ENCODE measurements around the gene PTGR3. TPM values are rescaled to one million over a fixed set of nuclear protein-coding genes. Genes with fewer than 3 reads are reported as not detected.
A peak's percentile ranks its signal among the peaks of the same experiment; 100 is the strongest.

PTGR3 gene
- total RNA-seq, 2 donors from 2014 or later: 8.9 to 26.5 TPM

DNA sequence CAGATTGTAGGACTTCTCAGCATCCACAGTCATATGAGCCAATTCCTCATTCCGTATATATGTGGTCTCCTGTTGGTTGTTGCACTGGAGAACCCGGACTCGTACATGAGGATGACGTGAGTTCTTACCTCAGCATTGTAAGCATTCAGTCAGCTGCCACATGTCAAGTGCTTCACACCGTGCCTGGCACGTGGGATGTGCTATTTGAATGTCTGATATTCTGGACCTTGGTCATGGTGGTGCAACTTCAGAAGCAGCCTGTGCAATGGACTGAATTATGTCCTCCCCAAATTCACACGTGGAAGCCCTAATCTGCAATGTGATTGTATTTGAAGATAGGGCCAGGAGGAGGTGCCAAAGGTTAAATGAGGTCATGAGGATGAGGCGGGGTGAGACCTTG lies 32.1 kb downstream of the PTGR3 start:
- no peaks in the 10 kb centered on the region for H3K36me3 ChIP-seq (replicated peaks in 1 of 2; ENCODE audit: insufficient read depth in 1 of 2, low read depth in 2 of 2)
- intact Hi-C loops (cut with DNase I): no loop called here
- H3K27ac ChIP-seq: no peak overlapping the region
- H3K27me3 ChIP-seq: no peaks in the 10 kb centered on the region
- TF ChIP-seq POLR2A (IDR thresholded peaks at IDR 0.05): no peak
- TF ChIP-seq, protein P1, sequence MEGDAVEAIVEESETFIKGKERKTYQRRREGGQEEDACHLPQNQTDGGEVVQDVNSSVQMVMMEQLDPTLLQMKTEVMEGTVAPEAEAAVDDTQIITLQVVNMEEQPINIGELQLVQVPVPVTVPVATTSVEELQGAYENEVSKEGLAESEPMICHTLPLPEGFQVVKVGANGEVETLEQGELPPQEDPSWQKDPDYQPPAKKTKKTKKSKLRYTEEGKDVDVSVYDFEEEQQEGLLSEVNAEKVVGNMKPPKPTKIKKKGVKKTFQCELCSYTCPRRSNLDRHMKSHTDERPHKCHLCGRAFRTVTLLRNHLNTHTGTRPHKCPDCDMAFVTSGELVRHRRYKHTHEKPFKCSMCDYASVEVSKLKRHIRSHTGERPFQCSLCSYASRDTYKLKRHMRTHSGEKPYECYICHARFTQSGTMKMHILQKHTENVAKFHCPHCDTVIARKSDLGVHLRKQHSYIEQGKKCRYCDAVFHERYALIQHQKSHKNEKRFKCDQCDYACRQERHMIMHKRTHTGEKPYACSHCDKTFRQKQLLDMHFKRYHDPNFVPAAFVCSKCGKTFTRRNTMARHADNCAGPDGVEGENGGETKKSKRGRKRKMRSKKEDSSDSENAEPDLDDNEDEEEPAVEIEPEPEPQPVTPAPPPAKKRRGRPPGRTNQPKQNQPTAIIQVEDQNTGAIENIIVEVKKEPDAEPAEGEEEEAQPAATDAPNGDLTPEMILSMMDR (IDR thresholded peaks at IDR 0.05): no peak
- H3K4me3 ChIP-seq: no peak overlapping the region
- H3K9me3 ChIP-seq: no peaks in the 10 kb centered on the region
- DNase-seq (no peak), ATAC-seq (no peak)
- 83 to 85% methylated on average over 7 to 8 of the region's 8 CpGs for WGBS, 2 donors
- H3K4me1 ChIP-seq: no peaks in the 10 kb centered on the region

- no peak overlapping the region for H3K27ac ChIP-seq
- no peak overlapping the region for H3K4me3 ChIP-seq
- WGBS, 2 donors: 72 to 89% methylated on average over 4 of the region's 4 CpGs
- intact Hi-C loops (cut with DNase I): no loop called here
- TF ChIP-seq, protein P1 (IDR thresholded peaks at IDR 0.05): no peak
- TF ChIP-seq POLR2A (IDR thresholded peaks at IDR 0.05): no peak
- DNase-seq (no peak), ATAC-seq (no peak)
- H3K4me1 ChIP-seq: no peaks in the 10 kb centered on the region
- no peaks in the 10 kb centered on the region for H3K9me3 ChIP-seq
- H3K36me3 ChIP-seq (replicated peaks in 1 of 2; ENCODE audit: insufficient read depth in 1 of 2, low read depth in 2 of 2): no peaks in the 10 kb centered on the region
- H3K27me3 ChIP-seq: no peaks in the 10 kb centered on the region
Measured at GRCh38 chr18:75173738-75174137, 35.2 kb downstream of the PTGR3 start.

DNA sequence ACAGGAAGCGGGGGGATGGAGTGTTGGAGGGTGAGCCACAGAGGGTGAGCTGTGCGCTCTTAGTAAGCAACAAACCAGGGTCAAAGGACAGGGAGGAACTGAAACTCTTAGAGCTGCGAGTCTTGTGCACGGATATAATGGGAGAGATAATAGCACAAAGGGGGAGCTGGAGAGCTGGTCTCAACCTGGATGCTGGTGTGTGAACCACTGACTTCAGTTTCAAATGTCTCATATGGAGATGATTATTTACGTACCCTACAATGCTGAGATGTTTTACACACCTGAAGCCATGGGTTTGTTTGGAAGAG lies 35.9 kb downstream of the PTGR3 start:
- intact Hi-C loops (cut with DNase I): no loop called here
- Histone ChIP-seq H3K9me3 (no peaks in the 10 kb centered on the region), H3K4me1 (no peaks in the 10 kb centered on the region), H3K27me3 (no peaks in the 10 kb centered on the region), H3K36me3 (replicated peaks in 1 of 2; ENCODE audit: insufficient read depth in 1 of 2, low read depth in 2 of 2) (no peaks in the 10 kb centered on the region), H3K27ac (no peak overlapping the region), H3K4me3 (no peak overlapping the region)
- TF ChIP-seq POLR2A (IDR thresholded peaks at IDR 0.05): no peak
- TF ChIP-seq, protein P1 (IDR thresholded peaks at IDR 0.05): peak in 2 of 7 experiments; percentile 11 to 12
- DNase-seq (no peak), ATAC-seq (no peak)
- whole genome bisulfite sequencing, 2 donors: 56 to 71% methylated on average over 5 of the region's 5 CpGs

- H3K36me3 ChIP-seq (replicated peaks in 1 of 2; ENCODE audit: insufficient read depth in 1 of 2, low read depth in 2 of 2): no peaks in the 10 kb centered on the region
- 74 to 82% methylated on average over 16 to 17 of the region's 17 CpGs for WGBS, 2 donors
- no peaks in the 10 kb centered on the region for H3K27me3 ChIP-seq
- TF ChIP-seq, protein P1 (IDR thresholded peaks at IDR 0.05): no peak
- TF ChIP-seq POLR2A (IDR thresholded peaks at IDR 0.05): no peak
- ATAC-seq (no peak), DNase-seq (no peak)
- H3K27ac ChIP-seq: no peak overlapping the region
- intact Hi-C loops (cut with DNase I): no loop called here
- no peaks in the 10 kb centered on the region for H3K4me1 ChIP-seq
- no peak overlapping the region for H3K4me3 ChIP-seq
- H3K9me3 ChIP-seq: no peaks in the 10 kb centered on the region
Measured at GRCh38 chr18:75172299-75173124, 36.4 kb downstream of the PTGR3 start.

GRCh38 chr18:75170916-75171315 lies 38.0 kb downstream of the PTGR3 start:
- no peaks in the 10 kb centered on the region for H3K4me1 ChIP-seq
- WGBS, 2 donors: 83 to 96% methylated on average over 11 of the region's 11 CpGs
- no peak overlapping the region for H3K4me3 ChIP-seq
- ATAC-seq (no peak), DNase-seq (no peak)
- no peaks in the 10 kb centered on the region for H3K27me3 ChIP-seq
- TF ChIP-seq, protein P1 (IDR thresholded peaks at IDR 0.05): no peak
- no peak for TF ChIP-seq POLR2A (IDR thresholded peaks at IDR 0.05)
- intact Hi-C loops (cut with DNase I): no loop called here
- H3K36me3 ChIP-seq (replicated peaks in 1 of 2; ENCODE audit: insufficient read depth in 1 of 2, low read depth in 2 of 2): no peaks in the 10 kb centered on the region
- H3K9me3 ChIP-seq: no peaks in the 10 kb centered on the region
- H3K27ac ChIP-seq: no peak overlapping the region

Data from body of pancreas (tissue), 4 donors.